Stomach (tissue), 9 donors: ENCODE data around the gene PUS10. TPM values are rescaled to one million over a fixed set of nuclear protein-coding genes. Genes with fewer than 3 reads are reported as not detected.
"Not testable (repeated sequence)": the region's sequence is repeated elsewhere in the genome, so short reads cannot be mapped to it uniquely, and the experiment has no call there.

Experiments used
- DNase-seq, 2 donors: peaks; one replicate each; pipeline versions ENCODE4 v3.0.0 to v3.0.0-alpha.2; 2013 to 2019
- H3K27ac ChIP-seq, 5 donors: fragments of 200-600 bp in 4 of 5; sonication (generic) in 4 of 5; one replicate each; pipeline ENCODE4 v1.5.1; 2013 to 2019; ENCODE audit warnings: mild to moderate bottlenecking in 1 of 5, moderate library complexity in 1 of 5
- H3K27me3 ChIP-seq, 3 donors: fragments of 200-600 bp; sonication (generic); one replicate each; pipeline ENCODE4 v1.5.1; 2017 to 2019; ENCODE audit warnings: mixed run types in 1 of 3
- H3K36me3 ChIP-seq, 4 donors: fragments of 200-600 bp; sonication (generic); 1 replicate in 3 of 4; 2 replicates in 1 of 4; pipeline ENCODE4 v1.5.1; 2016 to 2019
- H3K4me1 ChIP-seq, 4 donors: fragments of 200-600 bp; sonication (generic); one replicate each; pipeline ENCODE4 v1.5.1; 2016 to 2019
- H3K4me3 ChIP-seq, 4 donors: fragments of 200-600 bp; sonication (generic) in 3 of 4; one replicate each; pipeline ENCODE4 v1.5.1; 2016 to 2019; ENCODE audit warnings: mild to moderate bottlenecking in 1 of 4
- H3K9me3 ChIP-seq, 4 donors: fragments of 200-600 bp; sonication (generic); one replicate each; pipeline ENCODE4 v1.5.1; 2016 to 2019
- CTCF ChIP-seq, 7 experiments: fragments of 450-650 bp in 4 of 7; fragments of 200-600 bp in 3 of 7; sonication (generic) in 3 of 7; IDR thresholded peaks; one replicate each; pipeline ENCODE4 v1.5.1; 2016 to 2019; ENCODE audit warnings: antibody characterized with exemption in 7 of 7, control low read depth in 2 of 7, mild to moderate bottlenecking in 1 of 7
- EP300 ChIP-seq: sonication (generic); formaldehyde crosslinking; IDR thresholded peaks from one replicate; pipeline ENCODE4 v1.6.1; 2017; ENCODE audit warnings: antibody characterized with exemption
- POLR2A ChIP-seq, 4 donors: fragments of 450-650 bp; IDR thresholded peaks; one replicate each; pipeline ENCODE4 v1.6.1; 2016; ENCODE audit warnings: antibody characterized with exemption in 4 of 4, control low read depth in 2 of 4, mild to moderate bottlenecking in 1 of 4, moderate library complexity in 1 of 4
- POLR2AphosphoS5 ChIP-seq, 3 donors: sonication (generic); formaldehyde crosslinking; IDR thresholded peaks; one replicate each; pipeline ENCODE4 v1.6.1; 2016; ENCODE audit warnings: antibody characterized with exemption in 3 of 3
- WGBS, 5 donors: extraction: QIAGEN DNeasy Blood & Tissue Kit in 3 of 5; methylation state at CpG; one replicate each; pipeline versions ENCODE4 v1.1.5 to v1.1.7; 2013 to 2018; 5-methylcytosine and 5-hydroxymethylcytosine counted together
- intact Hi-C: fragments of 100-400 bp; cut with DNase I; formaldehyde crosslinking; loops from one replicate; pipeline ENCODE4 v1.15.1; 2023; ENCODE audit warnings: low total_unique reads
- polyA plus RNA-seq, 3 donors: library from polyadenylated mRNA; stranded (reverse); fragments of 200-250 nt; gene quantifications; one replicate each; pipeline ENCODE4 v1.2.3, GENCODE V29; 2013
- total RNA-seq, 5 donors: library from RNA; depleted of rRNA; stranded (reverse); fragments of >200 nt; gene quantifications; one replicate each; pipeline versions ENCODE4 v1.1.0 to v1.2.3, GENCODE V29; 2014 to 2016
- donor health status: healthy with polysubstance abuse.
- donor health status: Bipolar disorder and iron deficiency.
- donor health status: healthy.

PUS10 gene
- total and polyA plus RNA-seq, 8 donors, result 1.8 to 8.0 (median 3.4) TPM

GRCh38 chr2:60926741-60927552 lies 91.1 kb downstream of the PUS10 start:
- H3K4me1 ChIP-seq, result peaks cover 0 to 17% (median 4%) of the 10 kb centered on the region in 4 donors
- TF ChIP-seq EP300 (no peak), POLR2A (IDR thresholded peaks at IDR 0.05) (no peak), CTCF (IDR thresholded peaks at IDR 0.05) (no peak), POLR2AphosphoS5 (IDR thresholded peaks at IDR 0.05) (no peak)
- WGBS, 5 donors, result 84 to 92% (median 87%) methylated on average over 3 of the region's 3 CpGs
- no peaks in the 10 kb centered on the region for H3K27me3 ChIP-seq
- intact Hi-C loops, result no loop called here
- H3K9me3 ChIP-seq, result no peaks in the 10 kb centered on the region
- peak in 1 of 2 donors; percentile 7 for DNase-seq
- H3K27ac ChIP-seq, result peak overlapping the region in 2 of 5 donors; percentile 51 to 63
- H3K4me3 ChIP-seq, result no peak overlapping the region
- H3K36me3 ChIP-seq, result peaks cover 13 to 51% (median 42%) of the 10 kb centered on the region in 4 donors

GRCh38 chr2:60925994-60926740 lies 91.9 kb downstream of the PUS10 start:
- peak overlapping the region in 2 of 5 donors; percentile 51 to 63 for H3K27ac ChIP-seq
- TF ChIP-seq EP300 (no peak), CTCF (IDR thresholded peaks at IDR 0.05) (no peak), POLR2AphosphoS5 (IDR thresholded peaks at IDR 0.05) (no peak), POLR2A (IDR thresholded peaks at IDR 0.05) (no peak)
- peak in 1 of 2 donors; percentile 51 for DNase-seq
- H3K4me3 ChIP-seq, result no peak overlapping the region
- 70 to 86% (median 77%) methylated on average over 7 of the region's 7 CpGs for WGBS, 5 donors
- H3K9me3 ChIP-seq, result no peaks in the 10 kb centered on the region
- H3K4me1 ChIP-seq, result peaks cover 0 to 17% (median 4%) of the 10 kb centered on the region in 4 donors
- intact Hi-C loops, result no loop called here
- H3K36me3 ChIP-seq, result peaks cover 19 to 55% (median 46%) of the 10 kb centered on the region in 4 donors
- no peaks in the 10 kb centered on the region for H3K27me3 ChIP-seq

GRCh38 chr2:60907329-60907728 lies 110.7 kb downstream of the PUS10 start:
- WGBS, 5 donors, result 91 to 96% (median 94%) methylated on average over 8 of the region's 8 CpGs
- no peaks in the 10 kb centered on the region for H3K9me3 ChIP-seq
- no peak overlapping the region for H3K4me3 ChIP-seq
- TF ChIP-seq CTCF (IDR thresholded peaks at IDR 0.05) (no peak), EP300 (no peak), POLR2A (IDR thresholded peaks at IDR 0.05) (no peak), POLR2AphosphoS5 (IDR thresholded peaks at IDR 0.05) (no peak)
- no peaks in the 10 kb centered on the region for H3K27me3 ChIP-seq
- intact Hi-C loops, result no loop called here
- peaks cover 0 to 9% (median 2%) of the 10 kb centered on the region in 4 donors for H3K4me1 ChIP-seq
- H3K27ac ChIP-seq, result no peak overlapping the region
- peaks cover 9 to 68% (median 59%) of the 10 kb centered on the region in 4 donors for H3K36me3 ChIP-seq
- no peak for DNase-seq

- H3K9me3 ChIP-seq, result no peaks in the 10 kb centered on the region
- intact Hi-C loops, result no loop called here
- 83 to 94% (median 92%) methylated on average over 2 of the region's 2 CpGs for WGBS, 5 donors
- H3K36me3 ChIP-seq, result peaks cover 9 to 77% (median 68%) of the 10 kb centered on the region in 4 donors
- TF ChIP-seq EP300, result no peak
- TF ChIP-seq CTCF (IDR thresholded peaks at IDR 0.05), result no peak
- no peak for TF ChIP-seq POLR2AphosphoS5 (IDR thresholded peaks at IDR 0.05)
- TF ChIP-seq POLR2A (IDR thresholded peaks at IDR 0.05), result no peak
- no peak overlapping the region for H3K27ac ChIP-seq
- H3K4me3 ChIP-seq, result no peak overlapping the region
- peaks cover 0 to 9% (median 2%) of the 10 kb centered on the region in 4 donors for H3K4me1 ChIP-seq
- DNase-seq, result no peak
- no peaks in the 10 kb centered on the region for H3K27me3 ChIP-seq
Observed at GRCh38 chr2:60906395-60906794, 111.7 kb downstream of the PUS10 start.

- H3K36me3 ChIP-seq, result peaks cover 9 to 82% (median 73%) of the 10 kb centered on the region in 4 donors
- H3K9me3 ChIP-seq, intact Hi-C loops, H3K27me3 ChIP-seq, DNase-seq, H3K4me1 ChIP-seq, H3K4me3 ChIP-seq, H3K27ac ChIP-seq: not testable (repeated sequence)
- WGBS, 5 donors, result 74 to 85% (median 79%) methylated on average over 5 of the region's 5 CpGs
Observed at GRCh38 chr2:60905867-60906266, 112.2 kb downstream of the PUS10 start.

- H3K9me3 ChIP-seq, H3K4me1 ChIP-seq, intact Hi-C loops, H3K4me3 ChIP-seq, H3K27ac ChIP-seq, H3K27me3 ChIP-seq, DNase-seq: not testable (repeated sequence)
- H3K36me3 ChIP-seq, result peaks cover 13 to 98% (median 95%) of the 10 kb centered on the region in 4 donors
- WGBS, 5 donors, result 66 to 81% (median 73%) methylated on average over 6 of the region's 6 CpGs
Observed at GRCh38 chr2:60901296-60901695, 116.8 kb downstream of the PUS10 start.
